DND-41 (cell line): ENCODE data around the gene ARSB.

ENCODE experiments used
- ATAC-seq: fragments of 200-7000 bp; cut with Tn5 transposase; 3 replicates; pipeline ENCODE4 v1.9.1; 2021; ENCODE audit warnings: low read depth; ENCODE audit not compliant: insufficient read depth
- DNase-seq: peaks from one replicate; pipeline ENCODE4 v3.0.0-alpha.2; 2020
- H2AFZ ChIP-seq: 2 replicates; pipeline ENCODE4 v1.6.0; 2012; ENCODE audit warnings: low read depth, low read length
- H3K27ac ChIP-seq: 2 replicates; pipeline ENCODE4 v1.5.1; 2012; ENCODE audit warnings: low read length, inconsistent platforms
- H3K27me3 ChIP-seq: fragments of 200-600 bp; sonication (generic); 2 replicates; pipeline ENCODE4 v1.6.0; 2012; ENCODE audit warnings: low read length, mild to moderate bottlenecking, inconsistent platforms; ENCODE audit not compliant: insufficient read depth, poor library complexity
- H3K36me3 ChIP-seq: 2 replicates; pipeline ENCODE4 v1.5.1; 2012; ENCODE audit warnings: low read length, inconsistent platforms; ENCODE audit not compliant: insufficient read depth
- H3K4me1 ChIP-seq: 2 replicates; pipeline ENCODE4 v1.5.1; 2012; ENCODE audit warnings: mild to moderate bottlenecking, low read length; ENCODE audit not compliant: insufficient read depth
- H3K4me2 ChIP-seq: 2 replicates; pipeline ENCODE4 v1.6.0; 2012; ENCODE audit warnings: mild to moderate bottlenecking, moderate library complexity, low read length, inconsistent platforms; ENCODE audit not compliant: insufficient read depth
- H3K4me3 ChIP-seq, 2 experiments: fragments of 200-600 bp in 1 of 2; shearing (Covaris generic) in 1 of 2; 2 replicates each; pipeline ENCODE4 v1.5.1; 2012 to 2016; ENCODE audit warnings: inconsistent platforms in 2 of 2, low read length in 2 of 2, mild to moderate bottlenecking in 2 of 2, low read depth in 1 of 2, moderate library complexity in 1 of 2
- H3K79me2 ChIP-seq: 2 replicates; pipeline ENCODE4 v1.6.0; 2012; ENCODE audit warnings: low read length, inconsistent platforms; ENCODE audit not compliant: insufficient read depth
- H3K9ac ChIP-seq: 2 replicates; pipeline ENCODE4 v1.6.0; 2012; ENCODE audit warnings: low read depth, mild to moderate bottlenecking, inconsistent platforms, low read length, moderate library complexity
- H3K9me3 ChIP-seq: 2 replicates; pipeline ENCODE4 v1.5.1; 2012; ENCODE audit warnings: low read length, moderate library complexity, mild to moderate bottlenecking, inconsistent platforms; ENCODE audit not compliant: insufficient read depth, severe bottlenecking
- H4K20me1 ChIP-seq: 2 replicates; pipeline ENCODE4 v1.6.0; 2012; ENCODE audit warnings: low read length; ENCODE audit not compliant: insufficient read depth
- EZH2 ChIP-seq: IDR thresholded peaks from 3 replicates; pipeline ENCODE4 v1.6.1; 2012; ENCODE audit warnings: borderline replicate concordance, low read depth, mild to moderate bottlenecking, moderate library complexity, low read length, inconsistent platforms; ENCODE audit not compliant: severe bottlenecking
- TF ChIP-seq, protein P1 (sequence below): IDR thresholded peaks from 2 replicates; pipeline ENCODE4 v1.5.1; 2012; ENCODE audit warnings: borderline replicate concordance, low read length, moderate library complexity, mild to moderate bottlenecking; ENCODE audit not compliant: poor library complexity, severe bottlenecking; ENCODE audit errors: extremely low read depth

ARSB gene

DNA sequence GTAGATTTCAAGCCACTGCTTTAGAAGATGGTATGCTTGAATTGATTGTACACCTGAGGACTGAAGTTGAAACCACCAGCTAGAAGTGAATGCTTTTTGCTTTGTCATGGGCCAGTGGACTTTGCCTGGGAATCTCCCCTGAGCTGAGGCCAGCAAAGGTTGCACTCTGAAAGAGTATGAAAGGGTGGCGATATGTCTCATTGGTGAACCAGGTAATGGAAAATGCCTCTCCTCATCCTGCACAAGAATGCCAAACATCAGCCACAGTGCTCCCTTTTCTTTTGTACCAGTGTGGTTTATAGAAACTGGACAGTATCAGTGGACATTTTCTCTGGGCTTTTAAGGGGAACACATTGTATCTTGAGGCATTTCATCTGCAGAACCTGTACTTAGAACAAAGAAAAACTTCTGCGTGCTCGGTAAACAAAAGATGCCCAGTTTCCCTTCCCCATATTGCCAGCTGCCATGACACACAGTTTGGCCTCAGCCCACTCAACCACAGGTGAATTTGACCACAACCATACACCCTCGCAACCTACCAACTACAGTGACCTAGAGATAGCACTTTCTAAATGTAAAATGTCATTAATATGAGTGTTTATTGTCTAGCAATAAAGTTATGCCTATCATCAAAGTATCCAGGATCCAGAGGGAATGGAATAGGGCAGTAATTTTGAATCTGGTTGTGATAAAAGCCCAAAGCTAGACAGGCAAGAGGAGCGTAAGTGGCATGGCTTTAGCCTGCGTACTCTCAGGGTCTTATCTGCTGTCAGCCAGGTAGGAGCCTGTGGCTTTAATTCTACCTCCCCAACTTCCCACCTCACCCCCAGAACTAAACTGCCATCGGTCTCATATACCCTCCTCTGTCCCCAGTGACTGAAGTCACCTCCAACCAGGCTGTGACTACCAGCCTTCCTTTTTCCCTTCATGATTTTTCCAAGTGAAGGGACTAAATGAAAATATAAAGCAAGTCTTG, 257.0 kb downstream of the ARSB start:
- Histone ChIP-seq H3K9ac (no peak overlapping the region), H3K27ac (no peak overlapping the region), H3K4me3 (no peak overlapping the region), H3K27me3 (no peaks in the 10 kb centered on the region), H2AFZ (no peak overlapping the region), H3K36me3 (no peaks in the 10 kb centered on the region), H3K4me2 (no peak overlapping the region), H4K20me1 (no peaks in the 10 kb centered on the region), H3K4me1 (no peaks in the 10 kb centered on the region), H3K79me2 (no peaks in the 10 kb centered on the region), H3K9me3 (no peaks in the 10 kb centered on the region)
- no peak for DNase-seq
- TF ChIP-seq, protein P1, sequence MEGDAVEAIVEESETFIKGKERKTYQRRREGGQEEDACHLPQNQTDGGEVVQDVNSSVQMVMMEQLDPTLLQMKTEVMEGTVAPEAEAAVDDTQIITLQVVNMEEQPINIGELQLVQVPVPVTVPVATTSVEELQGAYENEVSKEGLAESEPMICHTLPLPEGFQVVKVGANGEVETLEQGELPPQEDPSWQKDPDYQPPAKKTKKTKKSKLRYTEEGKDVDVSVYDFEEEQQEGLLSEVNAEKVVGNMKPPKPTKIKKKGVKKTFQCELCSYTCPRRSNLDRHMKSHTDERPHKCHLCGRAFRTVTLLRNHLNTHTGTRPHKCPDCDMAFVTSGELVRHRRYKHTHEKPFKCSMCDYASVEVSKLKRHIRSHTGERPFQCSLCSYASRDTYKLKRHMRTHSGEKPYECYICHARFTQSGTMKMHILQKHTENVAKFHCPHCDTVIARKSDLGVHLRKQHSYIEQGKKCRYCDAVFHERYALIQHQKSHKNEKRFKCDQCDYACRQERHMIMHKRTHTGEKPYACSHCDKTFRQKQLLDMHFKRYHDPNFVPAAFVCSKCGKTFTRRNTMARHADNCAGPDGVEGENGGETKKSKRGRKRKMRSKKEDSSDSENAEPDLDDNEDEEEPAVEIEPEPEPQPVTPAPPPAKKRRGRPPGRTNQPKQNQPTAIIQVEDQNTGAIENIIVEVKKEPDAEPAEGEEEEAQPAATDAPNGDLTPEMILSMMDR, result no peak
- no peak for TF ChIP-seq EZH2
- no peak for ATAC-seq
